ENCODE data around the gene ARHGAP8. TPM values are rescaled to one million over a fixed set of nuclear protein-coding genes. Genes with fewer than 3 reads are reported as not detected.

Gene ARHGAP8
- total RNA-seq, 1 donor from 2014 or later: 2.8 TPM

DNA sequence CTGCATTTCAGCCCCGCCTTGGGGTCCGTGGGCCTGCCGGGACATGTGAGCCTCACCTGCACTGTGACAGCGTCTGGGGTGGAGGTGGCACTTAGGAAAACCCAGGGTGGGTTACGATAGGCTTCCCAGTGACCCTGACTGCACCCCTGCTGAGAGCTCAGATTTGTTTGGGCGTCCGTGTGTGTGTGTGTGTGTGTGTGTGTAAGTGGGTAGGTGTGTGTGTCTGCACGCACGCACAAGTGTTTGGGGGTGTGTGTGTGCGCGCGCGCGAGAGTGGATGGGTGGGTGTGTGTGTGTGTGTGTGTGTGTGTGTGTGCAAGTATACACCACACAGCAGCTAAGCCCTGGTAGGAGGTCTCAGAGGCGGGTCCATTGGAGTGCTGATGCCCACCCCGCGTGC is 12.1 kb upstream of the ARHGAP8 start:
- Histone ChIP-seq H3K4me3 (ENCODE audit: insufficient read depth, low read depth, low read length) (no peak overlapping the region), H3K79me2 (ENCODE audit: insufficient read depth, low read length) (no peaks in the 10 kb centered on the region), H3K4me2 (ENCODE audit: low read length) (peak overlapping the region; percentile 74), H3K4me1 (ENCODE audit: insufficient read depth, low read length) (peaks cover 16% of the 10 kb centered on the region), H3K9me3 (ENCODE audit: insufficient read depth, low read depth, low read length) (no peaks in the 10 kb centered on the region), H3K27me3 (ENCODE audit: insufficient read depth, low read length) (peaks cover 10% of the 10 kb centered on the region), H3K27ac (ENCODE audit: low read depth, low read length) (peak overlapping the region; percentile 26), H3K36me3 (ENCODE audit: insufficient read depth, low read length) (no peaks in the 10 kb centered on the region), H2AFZ (ENCODE audit: low read depth, low read length) (no peak overlapping the region), H3K9ac (ENCODE audit: low read length) (peak overlapping the region; percentile 41), H4K20me1 (ENCODE audit: insufficient read depth, low read length) (peaks cover 5% of the 10 kb centered on the region)
- H3K27me3 Mint-ChIP-seq (ENCODE audit: low read depth, unreplicated experiment): peaks cover 24% of the 10 kb centered on the region
- DNase-seq (ENCODE audit: low read depth) (no peak), FAIRE-seq (no peak)
- no peak overlapping the region for H3K27ac Mint-ChIP-seq (ENCODE audit: unreplicated experiment)
- no peak for TF ChIP-seq EZH2 (IDR thresholded peaks at IDR 0.05; ENCODE audit: insufficient read depth, low read length)
- TF ChIP-seq, protein P1, sequence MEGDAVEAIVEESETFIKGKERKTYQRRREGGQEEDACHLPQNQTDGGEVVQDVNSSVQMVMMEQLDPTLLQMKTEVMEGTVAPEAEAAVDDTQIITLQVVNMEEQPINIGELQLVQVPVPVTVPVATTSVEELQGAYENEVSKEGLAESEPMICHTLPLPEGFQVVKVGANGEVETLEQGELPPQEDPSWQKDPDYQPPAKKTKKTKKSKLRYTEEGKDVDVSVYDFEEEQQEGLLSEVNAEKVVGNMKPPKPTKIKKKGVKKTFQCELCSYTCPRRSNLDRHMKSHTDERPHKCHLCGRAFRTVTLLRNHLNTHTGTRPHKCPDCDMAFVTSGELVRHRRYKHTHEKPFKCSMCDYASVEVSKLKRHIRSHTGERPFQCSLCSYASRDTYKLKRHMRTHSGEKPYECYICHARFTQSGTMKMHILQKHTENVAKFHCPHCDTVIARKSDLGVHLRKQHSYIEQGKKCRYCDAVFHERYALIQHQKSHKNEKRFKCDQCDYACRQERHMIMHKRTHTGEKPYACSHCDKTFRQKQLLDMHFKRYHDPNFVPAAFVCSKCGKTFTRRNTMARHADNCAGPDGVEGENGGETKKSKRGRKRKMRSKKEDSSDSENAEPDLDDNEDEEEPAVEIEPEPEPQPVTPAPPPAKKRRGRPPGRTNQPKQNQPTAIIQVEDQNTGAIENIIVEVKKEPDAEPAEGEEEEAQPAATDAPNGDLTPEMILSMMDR (IDR thresholded peaks at IDR 0.05; ENCODE audit: insufficient read depth, low read depth, low read length): no peak
- no peak overlapping the region for H3K4me3 Mint-ChIP-seq (ENCODE audit: unreplicated experiment)
- peaks cover 7% of the 10 kb centered on the region for H3K4me1 Mint-ChIP-seq (ENCODE audit: low read depth, unreplicated experiment)
- no peaks in the 10 kb centered on the region for H3K9me3 Mint-ChIP-seq (ENCODE audit: unreplicated experiment)
- no peaks in the 10 kb centered on the region for H3K36me3 Mint-ChIP-seq (ENCODE audit: low read depth, unreplicated experiment)

DNA sequence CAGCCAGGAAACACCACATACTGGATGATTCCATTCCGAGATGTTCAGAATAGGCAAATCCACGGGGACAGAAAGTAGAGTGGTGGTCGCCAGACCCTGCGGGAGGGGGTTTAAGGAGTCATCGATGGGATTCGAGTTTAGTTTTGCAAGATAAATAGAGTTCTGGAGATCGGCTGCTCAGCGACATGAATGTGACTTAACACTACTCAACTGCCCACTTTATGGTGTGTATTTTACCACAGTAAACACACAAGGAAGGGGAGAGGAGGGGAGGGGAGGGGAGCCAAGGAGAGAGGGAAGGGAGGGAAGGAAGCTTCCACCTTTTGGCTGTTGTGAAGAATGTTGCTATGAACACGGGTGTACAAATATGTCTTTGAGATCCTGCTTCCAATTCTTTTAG is 10.4 kb upstream of the ARHGAP8 start:
- Histone ChIP-seq H3K9ac (ENCODE audit: low read length) (no peak overlapping the region), H3K4me3 (ENCODE audit: insufficient read depth, low read depth, low read length) (no peak overlapping the region), H3K9me3 (ENCODE audit: insufficient read depth, low read depth, low read length) (no peaks in the 10 kb centered on the region), H4K20me1 (ENCODE audit: insufficient read depth, low read length) (no peaks in the 10 kb centered on the region), H3K4me1 (ENCODE audit: insufficient read depth, low read length) (peaks cover 16% of the 10 kb centered on the region), H2AFZ (ENCODE audit: low read depth, low read length) (no peak overlapping the region), H3K4me2 (ENCODE audit: low read length) (no peak overlapping the region), H3K27ac (ENCODE audit: low read depth, low read length) (no peak overlapping the region), H3K36me3 (ENCODE audit: insufficient read depth, low read length) (no peaks in the 10 kb centered on the region), H3K79me2 (ENCODE audit: insufficient read depth, low read length) (no peaks in the 10 kb centered on the region), H3K27me3 (ENCODE audit: insufficient read depth, low read length) (peaks cover 25% of the 10 kb centered on the region)
- Mint-ChIP-seq H3K4me3 (ENCODE audit: unreplicated experiment) (no peak overlapping the region), H3K9me3 (ENCODE audit: unreplicated experiment) (no peaks in the 10 kb centered on the region), H3K36me3 (ENCODE audit: low read depth, unreplicated experiment) (no peaks in the 10 kb centered on the region), H3K4me1 (ENCODE audit: low read depth, unreplicated experiment) (peaks cover 10% of the 10 kb centered on the region), H3K27me3 (ENCODE audit: low read depth, unreplicated experiment) (peaks cover 27% of the 10 kb centered on the region), H3K27ac (ENCODE audit: unreplicated experiment) (no peak overlapping the region)
- DNase-seq (ENCODE audit: low read depth): no peak
- TF ChIP-seq EZH2 (IDR thresholded peaks at IDR 0.05; ENCODE audit: insufficient read depth, low read length): no peak
- TF ChIP-seq, protein P1 (IDR thresholded peaks at IDR 0.05; ENCODE audit: insufficient read depth, low read depth, low read length): no peak
- no peak for FAIRE-seq

DNA sequence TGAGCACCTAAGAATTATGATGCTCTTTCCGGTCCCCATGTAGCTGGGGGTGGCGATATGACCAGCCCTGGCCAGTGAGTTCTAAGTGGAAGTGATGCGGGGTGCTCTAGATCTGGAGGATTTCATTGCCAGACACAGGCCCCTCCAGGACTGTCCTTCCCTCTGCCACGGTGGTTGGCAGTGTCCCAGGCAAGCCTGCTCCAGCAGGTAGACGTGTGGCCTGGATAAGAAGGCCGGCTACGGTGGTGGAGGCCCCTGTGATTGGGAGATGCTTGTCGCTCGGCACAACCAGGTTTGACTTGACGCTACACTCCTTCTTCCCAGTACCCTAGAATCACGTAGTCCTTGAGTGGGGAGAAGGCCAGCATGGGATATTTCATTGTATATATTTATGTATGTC is 9.1 kb upstream of the ARHGAP8 start:
- H3K9me3 ChIP-seq (ENCODE audit: insufficient read depth, low read depth, low read length): no peaks in the 10 kb centered on the region
- H3K27ac ChIP-seq (ENCODE audit: low read depth, low read length): no peak overlapping the region
- FAIRE-seq (no peak), DNase-seq (ENCODE audit: low read depth) (no peak)
- H3K27me3 ChIP-seq (ENCODE audit: insufficient read depth, low read length): peaks cover 26% of the 10 kb centered on the region
- H3K36me3 ChIP-seq (ENCODE audit: insufficient read depth, low read length): no peaks in the 10 kb centered on the region
- H3K9me3 Mint-ChIP-seq (ENCODE audit: unreplicated experiment): no peaks in the 10 kb centered on the region
- H3K27ac Mint-ChIP-seq (ENCODE audit: unreplicated experiment): no peak overlapping the region
- no peak overlapping the region for H3K9ac ChIP-seq (ENCODE audit: low read length)
- TF ChIP-seq, protein P1 (IDR thresholded peaks at IDR 0.05; ENCODE audit: insufficient read depth, low read depth, low read length): no peak
- no peak for TF ChIP-seq EZH2 (IDR thresholded peaks at IDR 0.05; ENCODE audit: insufficient read depth, low read length)
- H3K36me3 Mint-ChIP-seq (ENCODE audit: low read depth, unreplicated experiment): no peaks in the 10 kb centered on the region
- no peak overlapping the region for H3K4me3 ChIP-seq (ENCODE audit: insufficient read depth, low read depth, low read length)
- no peaks in the 10 kb centered on the region for H3K79me2 ChIP-seq (ENCODE audit: insufficient read depth, low read length)
- H3K4me1 ChIP-seq (ENCODE audit: insufficient read depth, low read length): peaks cover 16% of the 10 kb centered on the region
- peaks cover 27% of the 10 kb centered on the region for H3K27me3 Mint-ChIP-seq (ENCODE audit: low read depth, unreplicated experiment)
- H3K4me1 Mint-ChIP-seq (ENCODE audit: low read depth, unreplicated experiment): peaks cover 12% of the 10 kb centered on the region
- no peak overlapping the region for H2AFZ ChIP-seq (ENCODE audit: low read depth, low read length)
- H4K20me1 ChIP-seq (ENCODE audit: insufficient read depth, low read length): no peaks in the 10 kb centered on the region
- no peak overlapping the region for H3K4me3 Mint-ChIP-seq (ENCODE audit: unreplicated experiment)
- no peak overlapping the region for H3K4me2 ChIP-seq (ENCODE audit: low read length)
